Loucy (cell line): ENCODE measurements around the gene ZNF207.

ENCODE experiments used
- H2AFZ ChIP-seq: fragments of 200-600 bp; sonication (generic); 2 replicates; pipeline ENCODE4 v1.6.0; 2016; ENCODE audit warnings: antibody characterized with exemption, mild to moderate bottlenecking, low read length, moderate library complexity
- H3F3A ChIP-seq: fragments of 200-600 bp; 2 replicates; pipeline ENCODE4 v1.6.0; 2016; ENCODE audit warnings: antibody characterized with exemption, low read depth, mild to moderate bottlenecking
- H3K27me3 ChIP-seq: fragments of 200-600 bp; sonication (generic); 2 replicates; pipeline ENCODE4 v1.6.1; 2014; ENCODE audit warnings: low read length, mild to moderate bottlenecking; ENCODE audit not compliant: insufficient read depth, poor library complexity, severe bottlenecking
- H3K36me3 ChIP-seq: fragments of 200-600 bp; sonication (generic); 2 replicates; pipeline ENCODE4 v1.6.1; 2016; ENCODE audit warnings: low read length; ENCODE audit not compliant: insufficient read depth
- H3K4me1 ChIP-seq: fragments of 200-600 bp; sonication (generic); 2 replicates; pipeline ENCODE4 v1.5.1; 2014; ENCODE audit warnings: low read length, mild to moderate bottlenecking; ENCODE audit not compliant: insufficient read depth, poor library complexity, severe bottlenecking
- H3K4me2 ChIP-seq: fragments of 200-600 bp; sonication (generic); 2 replicates; pipeline ENCODE4 v1.6.0; 2014; ENCODE audit warnings: antibody characterized with exemption, low read length, low read depth, mild to moderate bottlenecking; ENCODE audit not compliant: poor library complexity, severe bottlenecking
- H3K4me3 ChIP-seq: fragments of 200-600 bp; sonication (generic); 2 replicates; pipeline ENCODE4 v1.5.1; 2014; ENCODE audit warnings: low read length, mild to moderate bottlenecking, mixed read lengths; ENCODE audit not compliant: poor library complexity, severe bottlenecking
- H3K79me2 ChIP-seq: fragments of 200-600 bp; sonication (generic); 2 replicates; pipeline ENCODE4 v1.6.1; 2014; ENCODE audit warnings: low read length; ENCODE audit not compliant: insufficient read depth
- H3K9ac ChIP-seq: fragments of 200-600 bp; sonication (generic); 2 replicates; pipeline ENCODE4 v1.6.0; 2014; ENCODE audit warnings: mild to moderate bottlenecking, low read depth, low read length, moderate library complexity; ENCODE audit not compliant: poor library complexity, severe bottlenecking
- H3K9me2 ChIP-seq: fragments of 200-600 bp; sonication (generic); replicated peaks from 2 replicates; pipeline ENCODE4 v1.6.1; 2016; ENCODE audit warnings: low read depth, low read length, mixed read lengths
- H3K9me3 ChIP-seq: fragments of 200-600 bp; sonication (generic); 2 replicates; pipeline ENCODE4 v1.6.1; 2014; ENCODE audit warnings: mild to moderate bottlenecking, antibody characterized with exemption, low read length, low read depth; ENCODE audit not compliant: insufficient read depth
- H4K20me1 ChIP-seq: fragments of 200-600 bp; sonication (generic); 2 replicates; pipeline ENCODE4 v1.6.0; 2014; ENCODE audit warnings: antibody characterized with exemption, low read length, mild to moderate bottlenecking; ENCODE audit not compliant: insufficient read depth, poor library complexity, severe bottlenecking
- EZH2phosphoT487 ChIP-seq: fragments of 200-600 bp; IDR thresholded peaks from 2 replicates; pipeline ENCODE4 v1.6.1; 2018; ENCODE audit warnings: antibody characterized with exemption, mild to moderate bottlenecking, moderate library complexity, borderline replicate concordance
- TF ChIP-seq, protein P1 (sequence below): fragments of 200-600 bp; sonication (generic); conservative IDR thresholded peaks from 2 replicates; pipeline ENCODE4 v1.5.1; 2014; ENCODE audit warnings: mild to moderate bottlenecking, antibody characterized with exemption, low read length

ZNF207 gene

DNA sequence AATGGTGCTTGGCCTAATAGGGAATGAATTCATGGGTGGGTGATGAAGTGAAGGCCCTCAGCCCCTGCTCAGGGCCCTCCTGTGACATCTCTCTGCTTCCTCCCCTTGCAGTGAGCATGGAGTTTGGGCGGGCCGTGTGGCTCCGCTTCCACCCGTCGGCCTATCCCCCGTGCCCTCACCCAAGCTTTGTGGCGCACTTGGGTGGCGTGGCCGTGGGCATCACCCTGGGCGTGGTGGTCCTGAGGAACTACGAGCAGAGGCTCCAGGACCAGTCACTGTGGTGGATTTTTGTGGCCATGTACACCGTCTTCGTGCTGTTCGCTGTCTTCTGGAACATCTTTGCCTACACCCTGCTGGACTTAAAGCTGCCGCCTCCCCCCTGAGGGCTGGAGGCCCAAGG lies 29.1 kb upstream of the ZNF207 start:
- Histone ChIP-seq H3K9me3 (no peaks in the 10 kb centered on the region), H3K9ac (no peak overlapping the region)
- TF ChIP-seq, protein P1, sequence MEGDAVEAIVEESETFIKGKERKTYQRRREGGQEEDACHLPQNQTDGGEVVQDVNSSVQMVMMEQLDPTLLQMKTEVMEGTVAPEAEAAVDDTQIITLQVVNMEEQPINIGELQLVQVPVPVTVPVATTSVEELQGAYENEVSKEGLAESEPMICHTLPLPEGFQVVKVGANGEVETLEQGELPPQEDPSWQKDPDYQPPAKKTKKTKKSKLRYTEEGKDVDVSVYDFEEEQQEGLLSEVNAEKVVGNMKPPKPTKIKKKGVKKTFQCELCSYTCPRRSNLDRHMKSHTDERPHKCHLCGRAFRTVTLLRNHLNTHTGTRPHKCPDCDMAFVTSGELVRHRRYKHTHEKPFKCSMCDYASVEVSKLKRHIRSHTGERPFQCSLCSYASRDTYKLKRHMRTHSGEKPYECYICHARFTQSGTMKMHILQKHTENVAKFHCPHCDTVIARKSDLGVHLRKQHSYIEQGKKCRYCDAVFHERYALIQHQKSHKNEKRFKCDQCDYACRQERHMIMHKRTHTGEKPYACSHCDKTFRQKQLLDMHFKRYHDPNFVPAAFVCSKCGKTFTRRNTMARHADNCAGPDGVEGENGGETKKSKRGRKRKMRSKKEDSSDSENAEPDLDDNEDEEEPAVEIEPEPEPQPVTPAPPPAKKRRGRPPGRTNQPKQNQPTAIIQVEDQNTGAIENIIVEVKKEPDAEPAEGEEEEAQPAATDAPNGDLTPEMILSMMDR, result no peak
- no peak for TF ChIP-seq EZH2phosphoT487

GRCh38 chr17:32323046-32323445 lies 26.9 kb upstream of the ZNF207 start:
- no peaks in the 10 kb centered on the region for H3K9me2 ChIP-seq
- H3K79me2 ChIP-seq, result no peaks in the 10 kb centered on the region
- no peaks in the 10 kb centered on the region for H3K9me3 ChIP-seq
- H3K4me1 ChIP-seq, result no peaks in the 10 kb centered on the region
- no peak overlapping the region for H3K4me2 ChIP-seq
- no peaks in the 10 kb centered on the region for H3K27me3 ChIP-seq
- no peaks in the 10 kb centered on the region for H3K36me3 ChIP-seq
- no peak overlapping the region for H2AFZ ChIP-seq
- no peak overlapping the region for H3K9ac ChIP-seq
- no peaks in the 10 kb centered on the region for H3F3A ChIP-seq
- TF ChIP-seq EZH2phosphoT487, result no peak
- TF ChIP-seq, protein P1, result no peak
- H4K20me1 ChIP-seq, result no peaks in the 10 kb centered on the region
- no peak overlapping the region for H3K4me3 ChIP-seq

More for the DNA sequence above, 29.1 kb upstream of the ZNF207 start:
- Histone ChIP-seq H2AFZ (no peak overlapping the region), H3K4me2 (no peak overlapping the region), H4K20me1 (no peaks in the 10 kb centered on the region), H3F3A (no peaks in the 10 kb centered on the region), H3K4me3 (no peak overlapping the region), H3K79me2 (no peaks in the 10 kb centered on the region), H3K36me3 (no peaks in the 10 kb centered on the region), H3K27me3 (no peaks in the 10 kb centered on the region), H3K4me1 (no peaks in the 10 kb centered on the region), H3K9me2 (no peaks in the 10 kb centered on the region)

- H3K9ac ChIP-seq, result no peak overlapping the region
- no peak overlapping the region for H2AFZ ChIP-seq
- no peaks in the 10 kb centered on the region for H3F3A ChIP-seq
- H3K4me3 ChIP-seq, result no peak overlapping the region
- no peaks in the 10 kb centered on the region for H3K4me1 ChIP-seq
- TF ChIP-seq, protein P1, result no peak
- no peak for TF ChIP-seq EZH2phosphoT487
- no peak overlapping the region for H3K4me2 ChIP-seq
- H3K9me3 ChIP-seq, result no peaks in the 10 kb centered on the region
- no peaks in the 10 kb centered on the region for H3K9me2 ChIP-seq
- H3K27me3 ChIP-seq, result no peaks in the 10 kb centered on the region
- H3K79me2 ChIP-seq, result no peaks in the 10 kb centered on the region
- no peaks in the 10 kb centered on the region for H4K20me1 ChIP-seq
- no peaks in the 10 kb centered on the region for H3K36me3 ChIP-seq
These were observed 26.0 kb upstream of the ZNF207 start for GRCh38 chr17:32323811-32324491.
